ELR (cell line): Measurements from ENCODE around the gene PTGES.

Source experiments
- DNase-seq: peaks from one replicate; pipeline ENCODE4 v3.0.0-alpha.2; 2015; ENCODE audit warnings: low read depth

The PTGES gene

GRCh38 chr9:129718647-129719046 is 34.2 kb downstream of the PTGES start:
- no peak for DNase-seq

GRCh38 chr9:129717991-129718390 is 34.9 kb downstream of the PTGES start:
- DNase-seq = no peak

- DNase-seq = no peak
Measured at GRCh38 chr9:129716091-129716490, 36.8 kb downstream of the PTGES start.

GRCh38 chr9:129714511-129715061 is 38.3 kb downstream of the PTGES start:
- no peak for DNase-seq

- no peak for DNase-seq
Measured at GRCh38 chr9:129713402-129713679, 39.5 kb downstream of the PTGES start.

- peak; percentile 88 for DNase-seq
Measured at GRCh38 chr9:129712634-129713401, 40.0 kb downstream of the PTGES start.

- no peak for DNase-seq
Measured at GRCh38 chr9:129710169-129710453, 42.7 kb downstream of the PTGES start.

- no peak for DNase-seq
Measured at GRCh38 chr9:129709438-129710168, 43.2 kb downstream of the PTGES start.

- no peak for DNase-seq
Measured at GRCh38 chr9:129708793-129709192, 44.0 kb downstream of the PTGES start.

- DNase-seq = no peak
Measured at GRCh38 chr9:129704807-129705206, 48.0 kb downstream of the PTGES start.

- DNase-seq = no peak
Measured at GRCh38 chr9:129703667-129704355, 49.0 kb downstream of the PTGES start.

GRCh38 chr9:129702589-129703520 is 50.0 kb downstream of the PTGES start:
- peak; percentile 66 for DNase-seq

- no peak for DNase-seq
Measured at GRCh38 chr9:129701549-129701948, 51.3 kb downstream of the PTGES start.

- DNase-seq = no peak
Measured at GRCh38 chr9:129701054-129701453, 51.8 kb downstream of the PTGES start.

- peak; percentile 35 for DNase-seq
Measured at GRCh38 chr9:129698254-129698757, 54.5 kb downstream of the PTGES start.

GRCh38 chr9:129697656-129698253 is 55.1 kb downstream of the PTGES start:
- peak; percentile 81 for DNase-seq

GRCh38 chr9:129696944-129697655 is 55.7 kb downstream of the PTGES start:
- peak; percentile 77 for DNase-seq

- DNase-seq = no peak
Measured at GRCh38 chr9:129695870-129696269, 57.0 kb downstream of the PTGES start.

GRCh38 chr9:129694243-129694646 is 58.6 kb downstream of the PTGES start:
- no peak for DNase-seq

- no peak for DNase-seq
Measured at GRCh38 chr9:129693741-129694140, 59.1 kb downstream of the PTGES start.

- DNase-seq = no peak
Measured at GRCh38 chr9:129692534-129692933, 60.3 kb downstream of the PTGES start.
